Measurements from ENCODE around the gene RAD51.
"Not testable (repeated sequence)": the region's sequence is repeated elsewhere in the genome, so short reads cannot be mapped to it uniquely, and the experiment has no call there.

RAD51 gene

DNA sequence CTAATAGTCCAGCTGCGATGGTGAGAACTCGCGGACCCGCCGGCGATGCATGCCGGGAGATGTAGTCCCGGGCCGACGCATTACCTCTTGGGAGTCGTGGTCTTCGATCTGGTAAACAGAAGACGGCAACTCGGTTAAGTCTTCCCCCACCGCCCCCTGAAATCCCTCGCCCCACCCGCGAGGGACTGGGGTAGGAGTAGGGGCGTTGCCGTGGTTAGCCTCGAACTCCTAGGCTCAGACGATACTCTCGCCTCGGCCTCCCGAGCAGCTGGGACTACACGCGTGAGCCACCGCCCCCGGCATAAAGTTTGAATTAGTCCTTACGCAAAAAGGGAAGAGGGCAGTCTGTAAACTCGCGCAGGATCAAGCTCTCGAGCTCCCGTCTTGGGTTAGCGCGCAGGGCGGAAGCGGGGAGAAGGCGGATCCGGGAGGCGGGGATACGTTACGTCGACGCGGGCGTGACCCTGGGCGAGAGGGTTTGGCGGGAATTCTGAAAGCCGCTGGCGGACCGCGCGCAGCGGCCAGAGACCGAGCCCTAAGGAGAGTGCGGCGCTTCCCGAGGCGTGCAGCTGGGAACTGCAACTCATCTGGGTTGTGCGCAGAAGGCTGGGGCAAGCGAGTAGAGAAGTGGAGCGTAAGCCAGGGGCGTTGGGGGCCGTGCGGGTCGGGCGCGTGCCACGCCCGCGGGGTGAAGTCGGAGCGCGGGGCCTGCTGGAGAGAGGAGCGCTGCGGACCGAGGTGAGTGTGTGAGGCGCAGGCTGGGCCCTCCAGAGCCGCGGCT lies at the start of gene RAD51:
Gene RAD51, plus strand, starts transcription at position 487 of the 781 bp plus-strand sequence. CDS start 3,585 bp downstream, outside the sequence.
- DNase-seq (ENCODE audit: low read depth, low spot score): peak; percentile 70

DNA sequence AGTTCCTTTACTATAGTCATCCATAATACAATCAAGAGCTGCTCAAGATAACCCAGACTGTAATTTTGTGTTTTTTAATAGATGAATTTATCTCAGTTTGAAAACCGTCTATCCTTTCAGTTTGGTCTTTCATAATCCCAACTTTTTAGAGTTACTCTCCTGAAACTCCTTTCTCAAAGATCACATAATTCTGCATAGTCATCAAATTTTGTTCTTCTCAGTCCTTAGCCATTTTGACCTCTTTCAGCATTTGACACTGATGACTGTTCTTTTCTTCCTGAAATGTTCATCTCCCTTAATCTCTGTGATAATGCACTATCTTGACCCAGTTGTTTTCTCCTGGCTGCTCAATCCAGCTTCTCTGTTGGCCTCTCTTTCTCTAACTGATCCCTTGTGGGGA lies 47.5 kb upstream of the RAD51 start:
- DNase-seq (ENCODE audit: low read depth, low spot score): no peak

DNA sequence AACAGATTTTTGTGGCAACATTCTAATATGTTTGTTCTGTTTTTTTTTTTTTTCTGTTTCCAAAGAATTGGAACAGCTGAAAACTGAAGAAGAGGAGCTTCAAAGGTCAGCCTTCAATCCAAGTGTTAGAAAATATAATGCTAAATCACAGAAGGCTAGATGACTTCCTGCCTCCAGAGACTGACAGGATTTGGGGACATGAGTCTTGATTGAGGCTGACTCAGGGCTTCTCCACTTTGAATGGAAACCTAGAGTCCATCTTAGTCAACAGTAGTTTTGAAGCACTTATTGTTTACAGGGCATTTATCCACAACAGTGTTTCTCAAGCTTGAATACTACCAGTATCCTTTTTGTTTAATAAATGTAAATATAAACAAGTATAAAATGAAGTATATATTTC lies 44.5 kb upstream of the RAD51 start:
- DNase-seq (ENCODE audit: low read depth, low spot score): no peak

DNA sequence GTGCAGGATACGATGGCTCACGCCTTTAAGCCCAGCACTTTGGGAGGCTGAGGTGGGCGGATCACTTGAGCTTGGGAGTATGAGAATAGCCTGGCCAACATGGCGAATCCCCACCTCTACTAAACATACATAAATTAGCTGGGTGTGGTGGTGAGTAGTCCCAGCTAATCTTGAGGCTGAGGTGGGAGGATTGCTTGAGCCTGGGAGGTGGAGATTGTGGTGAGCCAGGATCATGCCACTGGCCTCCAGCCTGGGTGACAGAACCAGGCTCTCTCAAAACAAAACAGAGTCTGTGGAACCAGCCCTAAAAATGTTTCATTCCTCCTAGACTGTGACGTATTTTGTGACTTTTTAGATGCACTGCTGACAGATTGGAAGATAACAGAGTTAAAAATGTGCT lies 34.3 kb upstream of the RAD51 start:
- DNase-seq (ENCODE audit: low read depth, low spot score): no peak

DNA sequence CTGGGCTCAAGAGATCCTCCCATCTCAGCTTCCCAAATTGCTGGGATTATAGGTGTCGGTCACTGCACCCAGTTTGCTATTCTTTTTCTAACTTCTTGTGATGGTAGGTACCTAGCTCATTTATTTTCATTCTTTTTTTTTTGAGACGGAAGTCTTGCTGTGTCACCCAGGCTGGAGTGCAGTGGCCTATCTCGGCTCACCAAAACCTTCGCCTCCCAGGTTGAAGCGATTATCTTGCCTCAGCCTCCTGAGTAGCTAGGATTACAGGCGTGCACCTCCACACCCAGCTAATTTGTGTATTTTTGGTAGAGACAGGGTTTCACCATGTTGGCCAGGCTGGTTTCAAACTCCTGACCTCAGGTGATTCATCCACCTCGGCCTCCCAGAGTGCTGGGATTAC lies 30.1 kb upstream of the RAD51 start:
- no peak for DNase-seq (ENCODE audit: low read depth, low spot score)

DNA sequence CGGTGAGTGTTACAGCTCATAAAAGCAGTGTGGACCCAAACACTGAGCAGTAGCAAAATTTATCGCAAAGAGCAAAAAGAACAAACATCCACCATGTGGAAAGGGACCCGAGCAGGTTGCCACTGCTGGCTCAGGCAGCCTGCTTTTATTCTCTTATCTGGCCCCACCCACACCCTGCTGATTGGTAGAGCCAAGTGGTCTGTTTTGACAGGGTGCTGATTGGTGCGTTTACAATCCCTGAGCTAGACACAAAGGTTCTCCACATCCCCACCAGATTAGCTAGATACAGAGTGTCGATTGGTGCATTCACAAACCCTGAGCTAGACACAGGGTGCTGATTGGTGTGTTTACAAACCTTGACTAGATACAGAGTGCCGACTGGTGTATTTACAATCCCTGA lies 18.7 kb upstream of the RAD51 start:
- not testable (repeated sequence) for DNase-seq (ENCODE audit: low read depth, low spot score)

DNA sequence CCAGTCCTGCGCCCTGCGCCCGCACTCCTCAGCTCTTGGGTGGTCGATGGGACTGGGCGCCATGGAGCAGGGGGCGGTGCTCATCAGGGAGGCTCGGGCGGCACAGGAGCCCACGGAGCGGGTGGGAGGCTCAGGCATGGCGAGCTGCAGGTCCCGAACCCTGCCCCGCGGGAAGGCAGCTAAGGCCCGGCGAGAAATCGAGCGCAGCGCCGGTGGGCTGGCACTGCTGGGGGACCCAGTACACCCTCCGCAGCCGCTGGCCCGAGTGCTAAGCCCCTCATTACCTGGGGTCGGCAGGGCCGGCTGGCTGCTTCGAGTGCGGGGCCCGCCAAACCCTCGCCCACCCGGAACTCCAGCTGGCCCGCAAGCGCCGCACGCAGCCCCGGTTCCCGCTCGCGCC lies 18.1 kb upstream of the RAD51 start:
- DNase-seq (ENCODE audit: low read depth, low spot score): not testable (repeated sequence)

DNA sequence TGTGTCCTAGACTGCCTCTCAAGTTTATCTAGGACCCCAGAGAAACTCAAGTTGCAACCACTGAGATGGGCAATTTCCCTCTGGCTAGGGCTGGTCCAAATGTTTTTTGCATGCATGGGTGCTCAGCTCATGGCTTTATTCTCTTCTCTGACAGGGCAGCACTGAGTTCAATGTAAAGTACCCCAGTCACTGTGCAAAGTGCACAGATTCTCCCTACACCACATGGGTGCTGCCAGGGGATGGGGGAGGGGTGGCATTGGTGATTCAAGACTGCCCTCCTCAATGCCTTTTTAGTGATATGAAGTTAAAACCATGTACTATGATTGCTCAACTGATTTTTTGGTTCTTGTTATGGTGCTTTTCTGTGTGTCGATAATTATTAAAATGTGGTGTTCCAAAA lies 14.8 kb upstream of the RAD51 start:
- no peak for DNase-seq (ENCODE audit: low read depth, low spot score)

DNA sequence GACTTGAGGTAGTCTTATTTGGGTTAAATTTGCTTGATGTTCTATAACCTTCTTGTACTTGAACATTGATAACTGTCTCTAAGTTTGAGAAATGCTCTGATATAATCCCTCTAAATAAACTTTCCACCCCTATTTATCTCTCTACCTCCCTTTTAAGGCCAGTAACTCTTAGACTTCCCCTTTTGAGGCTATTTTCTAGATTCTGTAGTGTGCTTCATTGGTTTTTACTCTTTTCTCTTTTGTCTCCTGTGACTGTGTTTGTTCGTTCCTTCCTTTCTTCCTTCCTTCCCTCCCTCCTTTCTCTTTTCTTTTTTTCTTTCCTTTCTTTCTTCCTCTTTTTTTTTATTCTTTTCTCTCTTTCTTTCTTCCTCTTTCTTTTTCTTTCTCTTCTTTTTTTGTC lies 14.0 kb upstream of the RAD51 start:
- DNase-seq (ENCODE audit: low read depth, low spot score): not testable (repeated sequence)

DNA sequence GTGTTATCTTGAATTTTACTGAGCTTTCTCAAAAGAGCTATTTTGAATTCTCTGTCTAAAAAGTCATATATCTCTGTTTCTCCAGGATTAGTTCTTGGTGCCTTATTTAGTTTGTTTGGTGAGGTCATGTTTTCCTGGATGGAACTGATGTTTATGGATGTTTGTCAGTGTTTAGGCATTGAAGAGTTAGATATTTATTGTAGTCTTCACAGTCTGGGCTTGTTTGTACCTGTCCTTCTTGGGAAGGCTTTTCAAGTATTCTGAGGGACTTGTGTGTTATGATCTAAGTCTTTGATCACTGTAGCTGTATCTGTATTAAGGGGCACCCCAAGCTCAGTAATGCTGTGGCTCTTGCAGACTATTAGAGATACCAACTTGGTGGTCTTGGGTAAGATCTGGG lies 10.6 kb upstream of the RAD51 start:
- no peak for DNase-seq (ENCODE audit: low read depth, low spot score)

DNA sequence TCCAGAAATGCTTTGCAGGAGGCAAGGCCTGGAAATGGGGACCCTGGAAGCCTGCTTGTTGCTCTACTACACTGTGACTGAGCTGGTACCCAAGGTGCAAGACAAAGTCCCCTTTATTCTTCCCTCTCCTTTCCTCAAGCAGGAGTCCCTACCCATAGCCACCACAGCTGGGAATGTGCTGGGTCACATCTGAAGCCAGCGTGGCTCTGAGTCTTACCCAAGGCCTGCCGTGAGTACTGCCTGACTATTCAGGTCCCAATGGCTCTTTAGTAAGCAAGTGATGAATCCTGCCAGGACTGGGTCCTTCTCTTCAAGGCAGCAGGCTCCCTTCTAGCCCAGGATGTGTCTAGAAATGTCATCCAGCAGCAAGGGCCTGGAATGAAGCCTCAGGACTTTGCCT lies 9.6 kb upstream of the RAD51 start:
- no peak for DNase-seq (ENCODE audit: low read depth, low spot score)

DNA sequence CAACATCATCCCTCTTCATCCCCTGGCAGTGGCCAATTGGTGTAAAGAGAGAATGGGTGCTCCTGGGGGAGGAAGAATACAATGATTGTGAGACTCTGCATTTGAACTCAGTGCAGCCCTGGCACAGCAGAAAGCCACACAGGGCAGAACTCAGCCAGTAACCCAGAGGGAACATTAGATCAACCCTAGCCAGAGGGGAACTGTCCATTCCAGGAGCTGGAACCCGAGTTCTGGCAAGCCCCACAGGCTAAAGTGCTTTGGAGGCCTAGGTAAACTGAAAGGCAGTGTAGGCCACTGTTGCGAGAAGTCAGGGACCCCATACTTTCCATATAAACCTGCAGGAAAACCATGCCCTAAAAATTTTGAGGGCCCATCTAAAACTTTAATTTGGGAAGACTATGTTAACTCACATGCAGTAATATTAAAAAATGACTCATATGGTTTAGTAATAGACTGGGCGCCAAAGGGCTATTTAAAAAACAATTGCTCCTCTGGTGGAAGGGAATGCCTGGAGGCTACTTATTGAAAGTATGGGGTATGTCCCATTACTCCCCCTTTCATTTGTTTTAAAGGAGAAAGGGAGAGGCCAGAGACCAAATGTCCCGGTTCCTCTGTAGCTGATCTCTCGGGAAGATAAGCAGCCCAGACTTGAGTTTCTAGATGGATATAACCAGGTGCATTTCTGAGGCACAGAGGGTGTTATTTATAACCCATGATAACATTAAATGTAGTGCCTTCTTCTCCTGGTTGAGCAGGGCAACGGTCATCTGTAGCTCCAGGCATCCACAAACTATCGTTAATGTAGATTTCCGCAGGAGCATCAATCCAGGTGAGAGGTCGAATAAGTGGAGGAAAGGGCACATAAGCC lies 5.8 kb upstream of the RAD51 start:
- no peak for DNase-seq (ENCODE audit: low read depth, low spot score)

DNA sequence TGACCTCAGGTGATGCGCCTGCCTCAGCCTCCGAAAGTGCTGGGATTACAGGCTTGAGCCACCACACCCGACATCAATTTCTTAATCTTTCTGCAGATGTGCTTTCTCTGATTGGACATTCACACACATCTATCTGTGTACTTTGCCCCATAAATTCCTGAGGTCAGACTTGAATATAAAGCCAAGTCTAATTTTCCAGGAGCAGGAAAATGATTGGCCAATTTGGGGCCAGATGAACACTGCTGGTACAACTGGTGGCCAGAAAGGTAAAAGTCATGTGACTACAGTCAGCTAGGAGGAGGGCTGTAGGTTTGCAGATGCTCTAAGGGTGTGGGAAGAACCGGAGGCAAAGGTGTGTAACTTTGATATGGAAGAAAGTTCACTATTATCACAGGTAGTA lies 3.2 kb upstream of the RAD51 start:
- no peak for DNase-seq (ENCODE audit: low read depth, low spot score)

DNA sequence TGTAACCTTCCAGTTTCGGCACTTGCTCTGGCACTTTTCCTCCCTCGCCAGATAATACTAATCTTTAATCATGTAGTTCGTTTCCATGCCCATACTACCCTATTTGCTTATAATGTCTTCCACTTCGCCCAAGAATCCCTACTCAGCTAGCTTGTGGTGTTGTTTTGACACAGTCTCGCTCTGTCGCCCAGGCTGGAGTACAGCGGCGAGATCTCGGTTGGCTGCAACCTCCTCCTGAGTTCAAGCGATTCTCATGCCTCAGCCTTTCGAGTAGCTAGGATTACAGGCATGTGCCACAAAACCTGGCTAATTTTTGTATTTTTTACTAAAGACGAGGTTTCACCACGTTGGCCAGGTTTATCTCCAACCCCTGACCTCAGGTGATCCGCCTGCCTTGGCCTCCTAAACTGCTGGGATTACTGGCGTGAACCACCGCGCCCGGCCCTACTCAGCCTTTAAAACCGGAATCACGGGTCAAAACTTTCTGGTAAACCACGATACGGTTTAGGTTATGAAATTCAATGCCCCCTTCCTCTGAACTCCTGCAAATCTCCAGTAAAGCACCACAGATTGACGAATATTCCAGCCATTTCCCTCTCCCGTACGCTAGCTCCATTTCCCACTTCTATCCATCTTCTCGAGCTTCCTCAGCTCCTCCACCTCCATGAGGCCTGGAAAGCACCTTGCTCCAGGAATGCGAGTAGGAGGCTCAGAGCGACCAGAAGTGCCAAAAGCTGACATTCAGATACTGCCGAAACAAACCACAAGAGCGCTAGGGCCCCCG lies 878 bp upstream of the RAD51 start:
- no peak for DNase-seq (ENCODE audit: low read depth, low spot score)

DNA sequence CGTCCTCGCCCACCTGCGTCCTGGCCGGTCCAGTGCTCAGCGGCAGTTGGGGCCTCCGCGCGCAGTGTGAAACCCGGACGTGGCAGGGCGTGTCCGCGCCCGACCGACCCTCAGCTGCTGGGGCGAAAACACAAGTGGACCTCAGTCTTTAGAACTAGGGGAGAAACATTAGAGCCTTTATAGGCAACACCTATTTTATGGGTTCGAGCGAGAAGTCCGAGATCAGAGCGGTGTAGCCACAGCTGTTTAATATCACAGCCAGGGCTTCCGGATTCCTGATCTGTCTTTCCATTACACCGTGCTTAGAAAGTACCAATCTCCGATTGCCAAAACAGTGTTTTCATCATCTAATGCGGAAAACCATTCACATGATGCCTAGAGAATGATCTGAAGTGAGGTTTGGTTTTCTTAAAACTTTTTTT lies 506 bp downstream of the RAD51 start:
- no peak for DNase-seq (ENCODE audit: low read depth, low spot score)

DNA sequence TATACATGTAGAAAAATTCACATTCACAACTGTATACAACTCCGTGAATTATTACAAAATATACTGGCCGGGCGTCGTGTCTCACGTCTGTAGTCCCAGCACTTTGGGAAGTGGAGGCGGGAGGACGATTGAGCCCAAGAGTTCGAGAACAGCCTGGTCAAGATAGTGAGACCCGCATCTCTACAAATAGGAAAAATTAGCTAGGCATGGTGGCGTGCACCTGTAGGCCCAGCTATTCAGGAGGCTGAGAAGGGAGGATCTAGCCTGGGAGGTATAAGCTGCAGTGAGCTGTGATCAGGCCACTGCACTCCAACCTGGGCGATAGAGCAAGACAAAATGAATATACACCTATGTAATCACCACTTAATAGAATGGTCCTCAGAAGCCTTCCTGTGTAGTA lies 1.3 kb downstream of the RAD51 start:
- DNase-seq (ENCODE audit: low read depth, low spot score): no peak

DNA sequence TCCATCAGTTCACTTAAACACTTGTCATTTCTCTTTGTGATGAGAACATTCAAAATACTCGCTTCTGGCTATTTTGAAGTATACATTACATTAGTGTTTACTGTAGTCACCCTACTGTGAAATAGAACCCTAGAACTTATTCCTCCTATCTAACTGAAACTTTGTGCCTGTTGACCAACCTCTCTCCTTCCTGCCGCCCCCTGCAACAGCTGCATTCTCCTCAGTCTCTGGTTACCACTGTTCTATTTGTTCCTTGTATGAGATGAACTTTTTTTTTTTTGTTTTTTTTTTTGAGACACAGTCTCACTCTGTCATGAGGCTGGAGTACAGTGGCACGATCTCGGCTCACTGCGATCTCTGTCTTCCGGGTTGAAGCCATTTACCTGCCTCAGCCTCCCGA lies 2.9 kb downstream of the RAD51 start:
- DNase-seq (ENCODE audit: low read depth, low spot score): no peak

DNA sequence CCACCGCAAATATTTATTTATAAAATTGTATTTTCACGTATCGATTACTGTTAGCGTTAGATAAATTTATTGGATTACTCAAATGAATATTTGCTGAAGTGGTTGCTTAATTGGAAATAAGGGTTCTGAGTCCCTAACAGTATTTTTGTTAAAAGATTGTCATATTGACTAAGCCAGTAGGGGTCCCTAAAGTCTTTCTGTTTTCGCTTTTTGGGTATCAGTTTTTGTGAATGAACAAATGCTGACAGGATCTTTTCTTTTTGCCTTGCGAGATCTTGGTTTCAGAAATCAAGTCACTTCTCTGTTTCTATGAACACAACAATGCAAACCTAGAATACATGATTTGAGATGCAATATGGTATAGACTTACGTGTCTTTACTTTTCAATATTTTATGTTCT lies 7.1 kb downstream of the RAD51 start:
- no peak for DNase-seq (ENCODE audit: low read depth, low spot score)

DNA sequence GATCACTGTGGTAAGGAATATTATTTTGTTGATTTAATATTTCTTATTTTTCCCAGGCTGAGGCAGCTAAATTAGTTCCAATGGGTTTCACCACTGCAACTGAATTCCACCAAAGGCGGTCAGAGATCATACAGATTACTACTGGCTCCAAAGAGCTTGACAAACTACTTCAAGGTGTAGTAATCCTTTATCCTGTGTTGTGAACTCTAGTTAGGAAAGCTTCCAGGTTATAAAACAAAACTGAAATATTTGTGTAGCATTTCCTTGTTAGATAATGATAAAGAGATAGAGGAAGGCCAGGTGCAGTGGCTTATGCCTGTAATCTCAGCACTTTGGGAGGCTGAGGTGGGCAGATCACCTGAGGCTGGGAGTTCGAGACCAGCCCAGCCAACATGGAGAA lies 11.1 kb downstream of the RAD51 start:
- no peak for DNase-seq (ENCODE audit: low read depth, low spot score)

DNA sequence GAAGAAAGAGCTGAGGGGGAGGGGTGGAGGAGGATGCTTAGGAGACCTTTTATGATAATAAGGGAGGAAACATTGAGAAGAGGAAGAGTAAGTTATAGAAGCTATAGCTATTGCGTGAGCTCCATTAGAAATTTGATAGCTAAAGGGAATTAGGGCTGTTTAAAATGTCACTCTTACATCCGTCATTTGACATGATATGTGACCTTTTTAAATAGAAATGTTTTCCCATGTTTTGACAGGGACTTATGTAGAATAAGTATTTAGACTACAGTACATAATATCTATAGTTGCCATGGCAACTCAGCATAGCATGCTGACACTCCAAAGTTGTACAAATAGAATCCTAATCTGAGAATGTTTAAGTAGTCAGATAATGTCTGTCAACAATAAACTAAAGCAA lies 19.2 kb downstream of the RAD51 start:
- DNase-seq (ENCODE audit: low read depth, low spot score): no peak

DNA sequence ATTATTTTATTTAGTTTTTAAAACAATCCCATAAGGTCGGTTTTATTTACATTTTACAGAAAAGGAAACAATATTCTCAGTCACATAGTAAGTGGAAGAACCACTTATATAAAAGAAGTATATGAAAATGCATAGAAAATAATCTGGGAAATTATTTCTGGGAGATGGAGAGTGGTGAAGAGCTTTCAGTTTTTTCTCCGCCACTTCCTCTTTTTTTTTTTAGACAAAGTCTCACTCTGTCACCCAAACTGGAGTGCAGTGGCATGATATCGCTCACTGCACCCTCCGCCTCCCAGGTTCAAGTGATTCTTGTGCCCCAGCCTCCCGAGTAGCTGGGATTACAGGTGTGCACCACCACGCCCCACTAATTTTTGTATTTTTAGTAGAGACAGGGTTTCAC lies 21.2 kb downstream of the RAD51 start:
- DNase-seq (ENCODE audit: low read depth, low spot score): no peak

DNA sequence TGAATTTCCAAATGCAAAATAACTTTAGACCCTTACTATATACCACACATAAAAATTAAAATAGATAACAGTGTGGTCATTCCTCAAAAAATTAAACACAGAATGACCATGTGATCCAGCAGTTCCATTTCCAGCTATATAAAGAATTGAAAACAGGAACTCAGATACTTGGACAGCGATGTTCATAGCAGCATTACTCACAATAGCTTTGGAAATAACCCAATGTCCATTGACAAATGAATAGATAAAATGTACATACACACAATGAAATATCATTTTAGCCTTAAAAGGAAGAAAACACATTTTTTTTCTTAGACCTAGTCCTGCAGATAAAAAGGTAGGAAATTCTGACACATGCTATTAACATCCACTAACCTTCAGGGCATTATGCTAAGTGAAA lies 26.7 kb downstream of the RAD51 start:
- no peak for DNase-seq (ENCODE audit: low read depth, low spot score)

All from iPS DF 19.7 (cell line).